AG08396 (cell line): ENCODE measurements around the gene CD93.

Experiments used
- DNase-seq: peaks from one replicate; pipeline ENCODE4 v3.0.0; 2012; ENCODE audit warnings: low spot score, mixed read lengths

Gene CD93

DNA sequence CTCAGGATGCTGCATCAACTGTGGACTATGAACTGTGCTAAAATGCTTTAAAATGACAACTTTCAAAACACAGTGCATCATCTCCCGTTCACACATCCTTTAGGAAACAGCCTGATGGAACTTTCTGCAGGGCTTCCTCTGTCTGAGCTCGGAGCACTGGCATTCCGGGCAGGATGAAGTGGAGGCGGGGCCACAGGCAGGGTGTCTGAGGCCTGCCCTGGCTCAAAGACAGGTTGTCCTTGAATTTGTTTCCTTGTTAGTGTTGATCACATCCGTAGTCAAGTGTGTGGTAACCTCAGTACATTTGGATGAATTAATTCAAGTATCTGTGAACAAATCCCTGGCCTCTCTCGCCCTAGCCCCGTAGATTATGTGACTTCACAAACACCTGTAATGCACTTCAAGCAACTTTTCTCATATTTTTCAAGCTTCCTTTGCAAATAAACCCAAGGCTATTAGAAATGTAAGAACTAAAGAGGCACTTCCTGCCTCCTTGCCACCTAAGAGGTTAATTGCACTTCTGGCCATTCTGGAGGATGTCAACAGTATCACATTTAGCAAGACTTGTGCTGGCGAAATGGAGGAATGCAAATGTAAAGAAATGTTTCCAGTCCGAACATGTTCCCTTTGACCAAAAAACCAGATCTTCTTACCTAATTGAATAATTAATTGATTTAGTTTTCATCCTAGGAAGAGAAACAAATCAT lies 3.1 kb downstream of the CD93 start:
- no peak for DNase-seq

DNA sequence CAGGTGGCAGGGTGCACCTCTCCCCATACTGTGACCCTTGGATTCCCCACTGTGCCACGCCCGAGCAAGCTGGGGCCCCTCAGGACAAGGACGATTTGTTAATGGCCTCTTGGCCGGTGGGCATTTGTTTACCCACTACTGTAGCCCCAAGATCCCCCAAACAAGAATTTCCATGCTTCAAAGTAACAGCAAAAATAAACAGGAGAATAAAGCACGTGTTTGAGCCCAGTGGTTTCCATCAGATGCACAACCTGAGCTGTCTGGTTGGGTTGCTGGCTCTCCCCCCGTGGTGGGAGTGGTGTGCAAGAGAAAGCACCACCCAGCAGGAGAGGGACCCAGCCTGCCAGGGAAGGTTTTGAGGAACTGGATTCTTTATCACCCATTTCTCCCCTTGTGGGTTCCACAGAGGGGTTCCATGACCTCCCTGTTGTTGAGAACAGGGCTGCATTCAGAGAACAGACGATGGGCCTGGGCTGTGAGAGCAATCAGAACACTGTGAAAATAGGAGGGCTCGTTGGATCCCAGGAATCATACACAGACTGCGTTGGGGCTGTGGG lies 4.8 kb downstream of the CD93 start:
- DNase-seq, result no peak

DNA sequence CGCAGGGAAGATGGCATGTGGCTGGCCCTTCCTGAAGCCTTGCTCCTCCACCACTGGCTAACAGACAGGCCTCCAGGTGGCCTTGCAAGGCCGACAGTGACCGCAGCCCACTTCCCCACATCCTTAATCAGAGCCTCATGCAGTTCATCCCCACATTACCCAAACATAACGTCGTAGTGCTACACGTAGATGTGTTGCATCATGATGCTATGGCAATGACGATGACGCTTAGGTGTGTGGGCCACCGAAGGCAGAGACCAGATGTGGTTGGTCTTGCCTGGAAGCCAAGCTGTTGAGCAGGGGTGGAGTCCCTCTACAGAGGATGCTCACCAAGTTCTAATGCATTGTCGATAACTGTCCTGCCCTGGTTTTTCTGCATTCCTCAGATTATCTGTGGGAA lies 5.6 kb downstream of the CD93 start:
- DNase-seq, result no peak

DNA sequence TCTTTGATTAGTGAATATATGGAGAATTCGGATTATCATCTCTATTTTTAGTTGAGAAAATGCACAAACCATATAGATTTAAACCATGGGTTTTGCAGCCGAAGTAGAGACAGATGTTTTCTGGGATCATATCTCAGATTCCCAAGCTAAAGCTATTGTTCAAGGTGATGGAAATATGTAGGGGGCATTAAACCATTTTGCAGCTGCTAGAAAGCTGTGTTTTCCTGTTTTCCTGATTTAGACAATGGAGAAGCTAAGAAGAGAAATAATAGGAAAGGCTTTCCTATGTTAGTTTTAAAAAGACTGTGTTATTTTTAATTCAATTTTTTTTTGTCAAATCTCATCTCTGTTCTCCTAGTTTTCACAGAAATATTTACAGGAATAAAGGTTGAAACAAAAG lies 6.2 kb downstream of the CD93 start:
- no peak for DNase-seq

DNA sequence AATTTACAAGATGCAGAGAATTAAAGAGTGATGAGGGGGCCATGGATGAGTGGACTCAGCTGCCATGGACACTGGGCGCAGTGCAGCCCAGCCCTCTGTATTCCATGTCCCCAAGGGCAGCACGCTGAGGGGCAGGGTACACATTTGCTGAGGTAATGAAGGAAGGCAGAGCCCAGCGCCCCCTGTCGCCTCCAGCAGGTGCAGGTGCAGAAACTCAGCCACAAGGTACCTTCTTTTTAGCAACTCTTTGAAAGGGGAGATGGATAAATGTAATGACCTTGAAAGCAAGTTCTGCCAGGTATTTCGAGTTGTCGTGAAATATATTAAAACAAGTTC lies 7.1 kb downstream of the CD93 start:
- DNase-seq, result no peak

DNA sequence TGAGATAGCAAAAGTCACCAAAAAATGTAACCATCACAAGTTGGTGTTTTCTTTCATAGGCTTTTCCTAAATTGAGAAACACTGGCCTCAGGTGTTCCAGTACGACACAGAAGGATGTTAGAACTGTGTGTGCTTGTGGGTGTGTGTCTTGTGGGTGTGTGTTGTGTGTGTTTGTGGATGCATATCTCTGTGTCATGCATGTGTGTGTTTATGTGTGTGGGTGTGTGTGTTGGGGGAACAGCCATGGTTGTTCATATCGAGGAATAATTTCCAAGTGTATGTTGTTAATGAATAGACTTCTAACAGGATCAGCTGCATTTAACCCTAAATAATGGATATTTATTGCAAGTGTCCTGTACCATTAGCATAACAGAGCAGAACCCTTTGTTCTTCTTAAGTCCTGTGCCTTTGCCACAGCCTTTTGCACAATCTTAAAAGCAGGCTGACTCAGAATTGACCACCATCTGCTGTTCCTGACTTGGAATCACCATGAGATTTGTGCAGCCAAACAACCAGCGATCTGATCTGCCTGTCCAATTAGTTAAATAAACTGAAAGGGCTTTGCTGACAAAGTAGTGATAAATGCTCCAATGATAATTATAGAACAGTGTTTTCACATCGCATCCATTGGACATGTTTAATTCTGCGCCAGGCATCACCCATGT lies 7.6 kb downstream of the CD93 start:
- peak; percentile 30 for DNase-seq

DNA sequence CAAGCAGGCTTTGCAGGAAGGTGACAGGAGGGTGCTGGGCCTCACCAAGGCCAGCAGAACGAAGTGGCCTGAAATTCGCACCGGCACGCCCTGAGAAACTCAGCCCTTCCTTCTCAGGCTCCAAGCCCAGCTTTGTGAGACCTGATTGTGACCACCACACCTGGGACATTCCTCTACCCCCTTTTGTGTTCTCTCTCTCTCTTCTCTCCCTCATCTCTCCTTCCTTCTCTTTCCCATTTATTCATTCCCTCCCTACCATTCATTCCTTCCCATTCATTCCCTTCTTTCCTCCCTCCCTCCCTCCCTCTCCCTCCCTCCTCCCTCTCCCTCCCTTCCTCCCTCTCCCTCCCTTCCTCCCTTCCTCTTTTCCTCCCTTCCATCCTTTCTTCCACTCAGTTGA lies 8.8 kb downstream of the CD93 start:
- DNase-seq, result no peak

DNA sequence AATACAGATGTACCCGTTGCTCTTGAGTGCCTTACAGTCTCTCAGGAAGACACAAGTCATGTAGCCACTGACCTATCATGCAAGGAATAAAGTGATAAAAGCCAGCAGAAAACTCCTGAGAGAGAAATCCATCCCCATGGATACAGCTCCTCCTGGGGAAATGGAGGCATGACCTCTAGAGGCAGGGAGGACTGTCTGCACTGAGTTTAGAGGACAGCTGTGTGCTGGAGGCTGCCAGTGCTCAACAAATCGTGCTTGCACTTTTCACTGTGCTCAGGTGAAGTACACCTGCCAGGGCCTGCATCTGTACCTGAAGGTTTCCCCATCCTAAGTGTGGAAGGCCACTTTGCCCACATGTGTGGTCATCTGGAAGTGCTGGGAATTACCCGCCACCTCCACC lies 12.1 kb downstream of the CD93 start:
- no peak for DNase-seq

DNA sequence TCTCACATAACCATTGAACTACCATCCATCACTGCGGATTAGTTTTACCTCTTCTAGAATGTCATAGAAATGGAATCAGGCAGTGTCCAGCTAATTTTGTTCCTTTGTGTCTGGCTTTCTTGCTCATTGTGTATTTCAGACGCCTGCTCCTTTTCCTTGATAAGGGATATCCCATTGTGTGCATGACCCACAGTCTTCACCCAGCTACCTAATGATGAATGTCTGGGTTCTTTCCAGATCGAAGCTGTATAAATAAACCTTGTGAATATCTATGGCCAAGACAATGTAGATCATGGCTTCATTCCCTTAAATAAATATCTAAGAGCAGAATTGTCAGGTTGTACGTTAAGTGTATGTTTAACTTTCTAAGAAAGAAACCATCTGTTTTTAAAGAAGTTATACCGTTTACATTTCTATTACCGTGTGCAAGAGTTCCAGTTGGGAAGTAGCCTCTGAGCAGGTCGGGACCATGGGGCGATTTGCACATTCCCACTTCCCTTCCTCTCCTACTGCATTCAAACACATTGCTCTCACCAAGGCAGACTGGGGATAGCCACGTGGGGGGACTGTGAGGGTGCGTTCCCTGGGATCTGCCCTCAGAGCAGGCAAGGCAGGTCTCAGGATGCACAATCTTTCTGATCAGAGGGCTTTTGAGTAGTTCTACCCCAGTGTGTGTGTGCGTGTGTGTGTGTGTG lies 13.1 kb downstream of the CD93 start:
- no peak for DNase-seq

DNA sequence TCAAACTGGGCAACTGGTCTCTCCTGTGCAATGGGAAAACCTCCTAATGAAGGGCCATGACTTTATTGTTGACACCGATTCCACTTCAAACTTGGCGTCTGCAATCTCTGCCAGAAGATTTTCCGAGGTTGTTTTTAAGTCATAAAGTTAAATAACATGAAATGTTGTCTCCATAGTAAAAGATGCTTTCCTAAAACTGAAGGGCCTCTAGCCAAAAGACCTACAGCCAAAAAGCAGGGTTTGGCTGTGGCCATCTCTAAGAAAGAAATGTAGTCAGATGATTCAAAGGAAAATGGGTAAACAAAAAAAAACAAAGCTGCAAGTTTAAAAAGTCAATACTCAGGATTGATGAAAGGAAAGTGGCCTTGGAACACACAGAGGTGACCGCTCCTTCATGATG lies 14.1 kb downstream of the CD93 start:
- no peak for DNase-seq

DNA sequence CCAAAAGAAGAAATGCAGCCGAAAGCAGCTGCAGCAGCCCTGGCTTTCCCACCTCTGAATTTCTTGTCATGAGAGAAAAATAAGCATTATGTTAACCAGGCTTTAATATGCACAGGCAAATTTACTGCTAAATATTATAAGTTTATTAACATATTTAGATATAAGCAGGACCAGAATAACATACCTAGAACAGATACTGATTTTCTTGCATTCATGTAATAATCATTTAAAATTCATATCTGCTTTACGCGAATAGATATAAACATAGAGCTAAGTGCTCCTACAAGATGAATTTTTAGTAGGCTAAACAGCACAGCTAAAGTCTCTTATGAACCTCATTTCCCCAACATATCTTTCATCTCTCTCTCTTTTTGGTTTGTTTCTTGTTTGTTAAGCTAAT lies 14.7 kb downstream of the CD93 start:
- DNase-seq, result no peak

DNA sequence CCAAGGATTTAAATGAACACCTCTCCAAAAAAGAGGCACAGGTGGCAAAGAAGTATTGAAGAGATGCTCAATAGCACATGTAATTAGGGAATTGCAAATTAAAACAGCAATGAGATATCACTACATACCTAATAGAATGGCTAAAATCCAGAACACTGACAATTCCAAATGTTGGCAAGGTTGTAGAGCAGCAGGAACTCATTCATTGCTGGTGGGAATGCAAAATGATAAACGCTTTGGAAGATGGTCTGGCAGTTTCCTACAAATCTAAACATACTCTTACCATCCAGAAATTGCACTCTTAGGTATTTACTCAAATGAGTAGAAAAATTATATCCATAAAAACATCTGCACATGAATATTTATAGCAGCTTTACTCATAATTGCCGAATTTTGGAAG lies 17.0 kb downstream of the CD93 start:
- DNase-seq, result no peak

DNA sequence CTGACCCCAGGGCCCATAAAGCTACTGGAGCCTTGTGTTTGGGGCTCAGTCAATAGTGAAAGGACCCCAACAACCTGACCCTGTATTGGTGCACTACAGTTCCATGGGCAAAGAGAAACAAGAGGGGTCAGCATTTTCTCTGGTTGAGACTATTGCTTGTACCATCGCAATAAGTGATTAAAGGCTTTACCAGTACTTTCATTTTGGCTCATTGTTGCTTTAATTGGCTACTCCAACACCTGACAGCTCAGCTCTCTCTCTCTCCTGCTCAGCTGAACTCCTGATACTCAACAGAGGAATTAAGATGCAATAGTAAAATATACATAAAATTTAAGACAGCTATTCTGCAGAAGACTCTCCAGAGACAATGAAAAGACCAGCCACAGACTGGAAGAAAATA lies 17.8 kb downstream of the CD93 start:
- DNase-seq, result no peak

DNA sequence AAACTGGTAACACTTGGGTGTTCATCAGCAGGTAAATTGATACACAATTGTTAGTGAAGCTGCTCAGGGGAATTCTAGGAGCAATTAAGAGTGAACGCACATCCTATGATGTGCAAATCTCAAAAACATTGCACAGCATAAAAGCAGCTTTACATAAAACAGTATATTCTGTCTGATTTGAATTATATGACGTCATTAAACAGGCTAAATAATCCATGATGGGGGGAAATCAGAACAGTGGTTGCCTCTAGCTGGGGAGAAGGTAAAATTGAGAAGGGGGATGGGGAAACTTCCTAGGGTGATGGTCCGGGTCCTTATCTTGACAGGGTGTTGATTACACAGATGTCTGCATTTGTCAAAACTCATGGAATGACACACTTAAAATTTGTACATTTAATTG lies 19.4 kb downstream of the CD93 start:
- no peak for DNase-seq

DNA sequence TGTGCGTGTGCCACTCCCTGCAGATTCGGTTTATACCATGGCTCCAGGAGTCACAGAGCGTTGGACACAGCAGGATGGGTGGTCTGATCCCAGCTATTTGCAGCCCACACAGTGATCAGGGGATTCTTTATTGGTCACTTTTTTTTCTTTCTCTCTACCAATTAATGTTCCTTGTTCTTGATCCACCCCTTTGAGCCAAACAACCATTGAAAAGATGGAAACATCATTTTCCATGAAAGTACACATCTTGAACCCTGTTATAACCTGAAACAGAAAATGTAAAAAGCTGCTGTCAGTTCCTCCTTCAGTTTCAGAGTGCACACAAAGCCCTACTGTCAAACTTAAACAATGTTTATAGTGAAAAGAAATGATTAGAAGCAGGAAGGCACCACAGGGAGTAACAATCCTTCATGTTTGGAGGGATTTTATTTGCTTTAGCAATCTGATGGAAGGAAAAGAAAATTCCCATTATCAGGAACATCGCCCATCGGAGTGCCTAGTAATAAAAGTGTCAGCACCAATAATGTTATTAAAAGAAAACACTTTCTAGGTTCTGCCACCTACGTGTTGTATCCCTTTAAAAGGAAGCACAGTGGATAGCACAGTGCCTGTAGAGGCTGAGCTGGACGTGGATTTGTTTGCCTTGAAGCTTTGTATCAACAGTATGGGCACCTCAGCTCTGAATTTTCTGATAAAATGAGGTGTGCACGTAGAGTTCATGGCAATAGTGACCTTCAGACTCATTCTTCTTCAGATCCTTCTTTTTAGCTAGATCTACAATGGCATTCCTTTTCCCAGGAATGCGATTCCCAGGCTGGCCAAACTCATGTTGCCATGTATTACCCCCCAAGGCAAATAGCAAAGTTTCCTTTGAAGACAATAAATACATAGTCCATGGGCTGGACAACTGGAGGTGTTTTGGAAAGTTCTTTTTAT lies 20.6 kb downstream of the CD93 start:
- DNase-seq, result no peak

DNA sequence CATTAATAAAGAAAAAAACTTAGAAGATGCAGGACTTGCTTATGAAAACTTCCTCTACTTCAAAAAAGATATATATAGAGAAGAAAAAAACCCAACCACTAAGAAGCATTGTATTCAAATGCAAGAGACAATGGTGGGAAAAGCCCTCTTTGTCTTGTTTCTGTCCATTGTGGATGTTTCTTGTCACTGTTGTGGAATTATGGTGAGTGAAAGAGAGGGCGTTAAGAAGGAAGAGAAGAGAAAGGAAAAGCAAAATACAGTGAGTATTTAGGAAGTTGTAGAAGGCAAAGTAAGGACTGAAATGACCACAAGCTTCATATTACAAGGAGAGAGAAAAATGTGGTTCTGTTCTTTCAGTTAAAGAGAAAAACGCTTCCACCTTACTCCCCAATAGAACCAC lies 22.5 kb downstream of the CD93 start:
- DNase-seq, result no peak

DNA sequence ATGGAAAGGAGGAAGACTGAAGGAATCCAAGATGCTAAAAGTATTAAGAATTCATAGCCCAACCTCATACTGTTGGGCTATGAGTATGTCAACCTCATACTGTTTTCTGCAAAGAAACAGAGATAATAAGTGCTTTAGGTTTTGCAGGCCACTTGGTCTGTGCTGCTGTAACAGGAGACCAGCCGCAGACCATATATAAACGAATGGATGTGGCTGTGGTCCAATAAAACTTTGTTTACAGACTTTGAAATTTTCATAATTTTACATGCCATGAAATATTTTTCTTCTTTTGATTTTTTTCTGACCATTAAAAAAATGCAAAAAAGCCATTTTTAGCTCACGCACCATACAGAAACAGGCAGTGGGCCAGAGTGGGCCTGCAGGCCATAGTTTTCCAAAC lies 23.0 kb downstream of the CD93 start:
- DNase-seq, result no peak

DNA sequence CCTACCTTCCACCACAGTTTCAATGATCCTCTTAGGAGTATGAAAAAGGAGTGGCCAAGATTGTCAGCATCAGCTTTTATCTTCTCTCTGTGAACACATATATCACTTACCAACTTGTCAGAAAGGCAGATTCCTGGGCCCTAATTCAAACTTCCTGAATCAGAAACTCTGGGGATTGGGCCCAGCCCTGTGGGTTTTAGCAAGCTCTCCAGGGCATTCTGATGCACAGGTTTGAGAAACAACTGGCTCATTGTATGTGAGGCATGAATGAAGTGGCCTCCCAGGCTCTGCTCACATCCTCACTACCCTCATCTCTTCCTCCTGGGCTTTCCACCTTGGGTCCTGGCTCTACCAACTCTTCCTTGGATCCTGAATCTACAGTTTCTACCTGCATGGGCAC lies 23.5 kb downstream of the CD93 start:
- DNase-seq, result no peak

DNA sequence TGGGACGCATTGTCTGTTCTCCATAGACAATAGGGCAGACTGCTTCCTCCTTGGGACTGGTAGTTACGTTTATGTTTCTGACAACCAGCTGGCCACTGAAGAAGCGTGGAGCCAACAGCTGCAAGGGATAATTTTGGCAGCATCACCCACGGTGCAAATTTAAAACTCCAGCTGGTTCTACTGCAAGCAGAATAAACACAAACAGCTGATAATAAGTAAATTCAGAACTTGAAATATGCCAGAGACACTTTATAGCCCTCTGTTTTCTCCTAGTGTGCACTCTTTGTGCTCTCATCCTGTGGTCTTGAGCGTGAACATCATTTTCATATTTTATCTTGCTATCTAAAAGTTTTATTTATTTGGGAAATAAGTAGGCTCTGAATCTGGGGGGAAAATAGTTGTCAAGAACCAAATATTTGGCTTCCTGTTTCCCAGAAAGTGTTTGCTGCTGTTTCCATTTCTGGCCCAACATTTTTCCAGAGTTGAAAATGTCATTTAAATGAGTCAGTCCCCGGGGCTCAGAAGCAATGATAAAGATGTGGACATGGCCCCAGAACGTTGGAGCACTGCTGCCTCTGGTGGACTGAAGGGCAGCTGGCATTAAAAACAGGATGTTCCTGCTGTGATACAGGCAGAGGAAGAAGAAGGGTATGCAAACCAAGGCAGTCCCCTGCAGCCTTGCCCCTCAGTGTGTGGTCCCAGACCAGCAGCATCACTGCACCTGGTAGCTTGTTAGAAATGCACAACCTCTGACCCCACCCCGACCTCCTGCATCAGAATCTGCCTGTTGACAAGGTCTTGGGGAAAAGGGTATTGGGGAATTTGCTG lies 24.2 kb downstream of the CD93 start:
- peak; percentile 76 for DNase-seq

DNA sequence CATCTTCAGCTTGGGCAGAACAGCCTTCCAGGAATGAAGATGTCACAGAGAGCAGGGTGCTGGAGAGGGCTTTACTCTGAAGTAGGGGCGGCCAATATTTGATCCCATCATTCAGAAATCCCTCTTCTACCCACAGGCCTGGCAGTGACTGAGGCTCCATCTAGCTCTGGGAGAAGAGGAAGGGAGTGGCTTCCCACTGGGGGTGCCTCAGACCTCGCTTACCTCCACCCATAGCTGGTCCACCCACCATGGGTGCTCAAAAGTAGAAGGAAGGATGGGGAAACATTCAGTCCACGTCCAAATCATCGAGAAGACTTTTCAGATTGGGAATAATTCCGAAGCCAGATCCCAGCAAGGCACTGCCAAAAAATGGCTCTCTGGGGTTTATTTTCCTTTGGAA lies 24.9 kb downstream of the CD93 start:
- DNase-seq, result no peak

DNA sequence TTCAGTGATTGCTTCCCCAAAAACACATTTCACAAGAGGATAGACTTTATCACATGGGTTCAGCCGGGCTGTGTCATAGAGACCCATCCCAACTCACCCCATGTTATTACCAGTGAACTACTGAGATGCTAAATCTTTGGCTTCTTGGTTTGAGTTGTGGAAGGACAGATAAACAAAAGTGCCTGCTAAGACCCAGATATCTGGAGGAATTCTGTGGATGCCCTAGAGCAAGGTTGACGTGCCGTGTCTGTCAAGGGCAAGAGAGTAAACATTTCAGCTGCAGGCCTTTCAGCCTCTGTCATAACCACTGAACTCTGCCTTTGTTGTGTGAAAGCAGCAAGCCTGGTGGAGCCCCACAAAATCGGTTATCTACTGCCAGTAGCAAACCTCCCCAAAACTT lies 25.5 kb downstream of the CD93 start:
- no peak for DNase-seq
